ENCODE measurements around the gene GNAL. TPM values are rescaled to one million over a fixed set of nuclear protein-coding genes. Genes with fewer than 3 reads are reported as not detected.

GNAL gene
- total and polyA plus RNA-seq, 7 donors: 0.46 to 25.1 (median 13.2) TPM

DNA sequence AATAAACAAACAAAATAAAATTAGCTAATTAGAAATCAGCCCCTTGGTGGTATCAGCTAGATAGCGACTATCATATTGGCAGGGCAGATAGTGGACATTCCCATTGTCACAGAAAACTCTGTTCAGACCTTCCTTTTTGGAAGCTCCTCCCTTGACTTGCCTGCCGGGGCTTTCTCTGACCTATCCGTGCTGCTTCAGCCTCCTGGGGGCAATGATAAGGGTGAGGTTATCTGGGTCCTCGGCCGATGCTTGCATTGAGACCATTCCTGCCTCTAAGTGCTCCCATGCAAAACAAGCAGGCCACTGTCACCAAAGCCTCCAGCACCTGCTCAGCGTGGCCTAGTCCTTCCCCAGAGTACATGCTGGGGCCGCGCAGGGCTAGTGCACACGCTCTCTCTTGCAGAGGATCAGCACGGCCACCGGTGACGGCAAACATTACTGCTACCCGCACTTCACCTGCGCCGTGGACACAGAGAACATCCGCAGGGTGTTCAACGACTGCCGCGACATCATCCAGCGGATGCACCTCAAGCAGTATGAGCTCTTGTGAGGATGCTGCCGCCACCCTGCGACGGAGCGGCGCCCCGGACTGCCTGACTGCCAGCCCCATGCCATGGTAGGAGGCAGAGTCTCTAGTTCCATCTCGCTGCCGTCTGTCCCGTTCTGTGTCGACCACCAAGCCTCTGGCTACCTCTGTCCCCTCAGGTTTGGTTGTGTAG lies 191.7 kb downstream of the GNAL start:
- peaks cover 0 to 63% (median 14%) of the 10 kb centered on the region in 4 donors for H3K36me3 ChIP-seq
- TF ChIP-seq POLR2AphosphoS5 (IDR thresholded peaks at IDR 0.05) (no peak), POLR2A (IDR thresholded peaks at IDR 0.05) (no peak), EP300 (IDR thresholded peaks at IDR 0.05) (no peak)
- TF ChIP-seq, protein P1, sequence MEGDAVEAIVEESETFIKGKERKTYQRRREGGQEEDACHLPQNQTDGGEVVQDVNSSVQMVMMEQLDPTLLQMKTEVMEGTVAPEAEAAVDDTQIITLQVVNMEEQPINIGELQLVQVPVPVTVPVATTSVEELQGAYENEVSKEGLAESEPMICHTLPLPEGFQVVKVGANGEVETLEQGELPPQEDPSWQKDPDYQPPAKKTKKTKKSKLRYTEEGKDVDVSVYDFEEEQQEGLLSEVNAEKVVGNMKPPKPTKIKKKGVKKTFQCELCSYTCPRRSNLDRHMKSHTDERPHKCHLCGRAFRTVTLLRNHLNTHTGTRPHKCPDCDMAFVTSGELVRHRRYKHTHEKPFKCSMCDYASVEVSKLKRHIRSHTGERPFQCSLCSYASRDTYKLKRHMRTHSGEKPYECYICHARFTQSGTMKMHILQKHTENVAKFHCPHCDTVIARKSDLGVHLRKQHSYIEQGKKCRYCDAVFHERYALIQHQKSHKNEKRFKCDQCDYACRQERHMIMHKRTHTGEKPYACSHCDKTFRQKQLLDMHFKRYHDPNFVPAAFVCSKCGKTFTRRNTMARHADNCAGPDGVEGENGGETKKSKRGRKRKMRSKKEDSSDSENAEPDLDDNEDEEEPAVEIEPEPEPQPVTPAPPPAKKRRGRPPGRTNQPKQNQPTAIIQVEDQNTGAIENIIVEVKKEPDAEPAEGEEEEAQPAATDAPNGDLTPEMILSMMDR (IDR thresholded peaks at IDR 0.05): no peak
- WGBS, 2 donors: 97 to 98% methylated on average over 30 of the region's 30 CpGs

DNA sequence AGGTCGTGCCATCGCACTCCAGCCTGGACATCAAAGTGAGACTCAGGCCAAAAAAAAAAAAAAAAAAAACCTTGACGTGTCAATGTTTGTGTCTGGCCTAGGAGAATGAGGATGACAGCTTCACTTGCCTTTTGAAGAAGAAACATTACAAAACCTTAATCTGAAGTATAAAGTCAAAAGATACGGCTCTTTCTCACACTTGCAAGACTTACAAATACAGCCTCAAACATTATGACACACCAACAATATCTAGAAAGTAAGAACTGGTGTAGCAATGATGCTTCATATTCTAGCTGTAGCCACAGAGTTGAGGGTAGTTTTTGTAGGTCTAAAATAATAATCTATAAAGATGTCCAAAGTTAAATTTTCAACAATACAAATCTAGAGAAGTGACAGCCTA lies 193.6 kb downstream of the GNAL start:
- no peak overlapping the region for H3K4me3 ChIP-seq
- no peak for TF ChIP-seq POLR2AphosphoS5 (IDR thresholded peaks at IDR 0.05)
- TF ChIP-seq EP300 (IDR thresholded peaks at IDR 0.05): no peak
- no peak for TF ChIP-seq POLR2A (IDR thresholded peaks at IDR 0.05)
- TF ChIP-seq, protein P1 (IDR thresholded peaks at IDR 0.05): no peak
- H3K27ac ChIP-seq: no peak overlapping the region
- intact Hi-C loops (cut with DNase I): no loop called here
- no peaks in the 10 kb centered on the region for H3K4me1 ChIP-seq
- no peak for DNase-seq
- no peaks in the 10 kb centered on the region for H3K27me3 ChIP-seq
- 62 to 76% methylated on average over 4 of the region's 4 CpGs for WGBS, 2 donors
- H3K36me3 ChIP-seq: peaks cover 0 to 68% (median 23%) of the 10 kb centered on the region in 4 donors
- no peaks in the 10 kb centered on the region for H3K9me3 ChIP-seq

More for the DNA sequence above, 191.7 kb downstream of the GNAL start:
- Histone ChIP-seq H3K27me3 (no peaks in the 10 kb centered on the region), H3K4me3 (no peak overlapping the region), H3K9me3 (no peaks in the 10 kb centered on the region), H3K4me1 (no peaks in the 10 kb centered on the region), H3K27ac (no peak overlapping the region)
- DNase-seq: no peak
- intact Hi-C loops (cut with DNase I): no loop called here

DNA sequence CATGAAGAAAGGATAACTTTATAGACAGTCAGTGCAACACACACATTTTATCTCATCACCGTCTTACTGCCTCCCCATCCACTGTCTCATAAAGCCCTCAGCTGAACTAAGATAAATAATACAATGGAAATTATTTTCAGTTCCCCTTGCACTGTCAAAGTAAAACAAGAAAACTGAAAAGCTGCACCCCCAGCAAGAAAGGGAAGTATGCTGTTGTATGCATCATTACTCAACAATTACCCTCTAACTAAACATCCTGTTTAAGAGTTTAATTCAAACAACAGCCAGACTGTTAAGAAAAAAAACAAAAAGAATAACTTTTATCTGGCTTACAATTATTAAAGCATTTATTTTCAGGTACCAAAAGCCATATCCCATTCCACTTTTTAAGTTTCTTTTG lies 194.1 kb downstream of the GNAL start:
- 59 to 75% methylated on average over 1 of the region's 1 CpG for WGBS, 2 donors
- DNase-seq: no peak
- no peak overlapping the region for H3K4me3 ChIP-seq
- H3K4me1 ChIP-seq: no peaks in the 10 kb centered on the region
- intact Hi-C loops (cut with DNase I): no loop called here
- peak overlapping the region in 1 of 4 donors; percentile 0 for H3K27ac ChIP-seq
- no peaks in the 10 kb centered on the region for H3K9me3 ChIP-seq
- H3K36me3 ChIP-seq: peaks cover 0 to 68% (median 25%) of the 10 kb centered on the region in 4 donors
- TF ChIP-seq POLR2AphosphoS5 (IDR thresholded peaks at IDR 0.05) (peak in 1 of 4 donors; percentile 15), POLR2A (IDR thresholded peaks at IDR 0.05) (no peak)
- no peaks in the 10 kb centered on the region for H3K27me3 ChIP-seq

DNA sequence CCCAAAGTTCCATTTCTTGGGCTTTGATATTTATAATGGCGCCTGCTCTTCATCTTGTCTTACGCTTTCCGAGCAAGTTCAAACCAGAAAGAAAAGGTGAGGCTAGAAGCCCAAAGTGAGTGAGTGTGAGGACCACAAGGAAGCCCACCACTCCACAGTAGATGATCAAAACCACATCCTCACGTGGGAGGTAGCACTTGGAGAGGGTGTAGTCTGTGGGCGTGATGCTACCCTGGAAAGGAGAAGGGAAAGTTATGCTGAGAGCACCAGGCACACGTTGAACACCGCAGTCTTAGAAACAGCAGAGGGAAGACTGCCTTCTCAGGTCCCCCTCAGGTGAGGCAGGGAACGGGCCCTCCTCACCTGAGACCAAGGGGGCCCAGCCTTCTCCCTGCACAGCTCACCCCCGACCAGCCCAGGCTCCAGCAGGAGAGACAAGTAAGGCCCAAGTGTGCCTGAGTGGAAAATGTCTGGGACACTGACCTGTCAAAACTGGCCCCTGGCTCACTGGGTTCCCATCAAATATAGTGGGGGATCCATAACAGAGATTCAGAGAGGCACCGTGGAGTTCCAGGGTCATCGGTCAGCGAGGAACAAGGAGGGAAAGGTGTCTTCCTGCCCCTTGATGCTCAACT lies 195.4 kb downstream of the GNAL start:
- Histone ChIP-seq H3K4me1 (no peaks in the 10 kb centered on the region), H3K4me3 (no peak overlapping the region), H3K27ac (no peak overlapping the region), H3K27me3 (no peaks in the 10 kb centered on the region), H3K9me3 (no peaks in the 10 kb centered on the region), H3K36me3 (peaks cover 6 to 82% (median 28%) of the 10 kb centered on the region in 4 donors)
- no peak for TF ChIP-seq POLR2A (IDR thresholded peaks at IDR 0.05)
- TF ChIP-seq, protein P1 (IDR thresholded peaks at IDR 0.05): no peak
- no peak for TF ChIP-seq EP300 (IDR thresholded peaks at IDR 0.05)
- TF ChIP-seq POLR2AphosphoS5 (IDR thresholded peaks at IDR 0.05): no peak
- 86 to 90% methylated on average over 12 of the region's 12 CpGs for WGBS, 2 donors
- intact Hi-C loops (cut with DNase I): no loop called here
- no peak for DNase-seq

DNA sequence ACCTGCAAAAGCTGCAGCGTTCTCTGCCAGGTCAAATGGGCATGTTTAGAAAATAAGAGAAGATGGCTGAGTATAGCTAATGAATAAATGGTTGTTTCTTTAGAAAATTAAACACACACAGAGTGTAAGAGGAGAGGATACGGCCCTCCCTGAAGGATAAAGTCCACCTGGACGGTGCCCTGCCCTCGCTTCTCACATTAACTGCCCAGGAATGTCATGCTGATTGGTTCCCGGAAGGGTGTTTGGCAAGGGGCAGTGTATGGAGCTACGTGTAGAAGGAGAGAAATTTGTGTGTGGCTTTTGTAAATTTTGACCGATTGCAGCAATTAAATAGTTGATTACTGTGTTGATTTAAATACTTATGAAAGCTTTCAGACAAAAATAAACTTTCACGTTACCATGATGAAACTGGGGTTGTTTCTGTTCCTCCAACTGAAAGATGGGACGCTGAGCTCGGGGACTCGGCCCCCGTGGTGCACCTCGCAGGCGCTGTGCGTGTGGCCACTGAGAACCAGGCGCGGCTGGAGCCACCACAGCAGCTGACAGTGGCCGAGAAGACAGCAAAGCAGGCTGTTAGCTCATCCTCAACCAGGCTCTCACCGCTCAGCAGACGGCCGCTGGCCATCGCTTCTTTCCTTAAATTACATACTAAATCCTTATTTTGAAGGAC lies 196.3 kb downstream of the GNAL start:
- H3K4me3 ChIP-seq: no peak overlapping the region
- no peak for DNase-seq
- H3K27ac ChIP-seq: no peak overlapping the region
- intact Hi-C loops (cut with DNase I): no loop called here
- H3K9me3 ChIP-seq: no peaks in the 10 kb centered on the region
- H3K27me3 ChIP-seq: no peaks in the 10 kb centered on the region
- TF ChIP-seq POLR2A (IDR thresholded peaks at IDR 0.05): no peak
- TF ChIP-seq, protein P1 (IDR thresholded peaks at IDR 0.05): no peak
- no peak for TF ChIP-seq EP300 (IDR thresholded peaks at IDR 0.05)
- no peak for TF ChIP-seq POLR2AphosphoS5 (IDR thresholded peaks at IDR 0.05)
- no peaks in the 10 kb centered on the region for H3K4me1 ChIP-seq
- WGBS, 2 donors: 51 to 65% methylated on average over 22 of the region's 22 CpGs
- H3K36me3 ChIP-seq: peaks cover 6 to 91% (median 31%) of the 10 kb centered on the region in 4 donors

Data from sigmoid colon (tissue), 7 donors.